Trophoblast cell (in vitro differentiated cells and primary cell): ENCODE results near the gene KIF6.

Source experiments
- DNase-seq, 2 donors: peaks; one replicate each; pipeline ENCODE4 v3.0.0-alpha.2; 2016
- H2AFZ ChIP-seq: 2 replicates; pipeline ENCODE4 v1.6.1; 2013; ENCODE audit warnings: low read length, moderate library complexity, mild to moderate bottlenecking; ENCODE audit not compliant: insufficient read depth, poor library complexity
- H2AK5ac ChIP-seq: 2 replicates; pipeline ENCODE4 v1.6.1; 2013; ENCODE audit warnings: mild to moderate bottlenecking, low read length
- H2BK120ac ChIP-seq: 2 replicates; pipeline ENCODE4 v1.6.1; 2013; ENCODE audit warnings: low read length, mild to moderate bottlenecking, moderate library complexity; ENCODE audit not compliant: insufficient read depth, poor library complexity
- H2BK12ac ChIP-seq: 2 replicates; pipeline ENCODE4 v1.6.1; 2013; ENCODE audit warnings: mild to moderate bottlenecking, low read length, moderate library complexity
- H2BK5ac ChIP-seq: 2 replicates; pipeline ENCODE4 v1.6.1; 2013; ENCODE audit warnings: low read length, low read depth, moderate library complexity, mild to moderate bottlenecking; ENCODE audit not compliant: poor library complexity
- H3K14ac ChIP-seq: 2 replicates; pipeline ENCODE4 v1.6.1; 2013; ENCODE audit warnings: mild to moderate bottlenecking, low read length
- H3K18ac ChIP-seq: 2 replicates; pipeline ENCODE4 v1.6.1; 2013; ENCODE audit warnings: mild to moderate bottlenecking, low read length
- H3K23ac ChIP-seq: 2 replicates; pipeline ENCODE4 v1.6.1; 2013; ENCODE audit warnings: low read length
- H3K27ac ChIP-seq: 2 replicates; pipeline ENCODE4 v1.5.1; 2013; ENCODE audit warnings: low read depth, mild to moderate bottlenecking, inconsistent platforms, low read length, moderate library complexity
- H3K27me3 ChIP-seq: 2 replicates; pipeline ENCODE4 v1.6.1; 2013; ENCODE audit warnings: inconsistent platforms, mild to moderate bottlenecking, low read length, moderate library complexity; ENCODE audit not compliant: insufficient read depth
- H3K36me3 ChIP-seq, 2 experiments: 1 replicate in 1 of 2; 2 replicates in 1 of 2; pipeline ENCODE4 v1.6.1; 2013; ENCODE audit warnings: low read length in 2 of 2, mild to moderate bottlenecking in 2 of 2, moderate library complexity in 1 of 2; ENCODE audit not compliant: insufficient read depth in 2 of 2, control insufficient read depth in 1 of 2
- H3K4ac ChIP-seq: 2 replicates; pipeline ENCODE4 v1.6.1; 2013; ENCODE audit warnings: low read depth, mild to moderate bottlenecking, low read length, moderate library complexity
- H3K4me1 ChIP-seq, 2 experiments: 1 replicate in 1 of 2; 2 replicates in 1 of 2; pipeline ENCODE4 v1.6.1; 2013; ENCODE audit warnings: low read length in 2 of 2, mild to moderate bottlenecking in 2 of 2, moderate library complexity in 1 of 2; ENCODE audit not compliant: insufficient read depth in 2 of 2, control insufficient read depth in 1 of 2
- H3K4me2 ChIP-seq: 2 replicates; pipeline ENCODE4 v1.6.1; 2013; ENCODE audit warnings: inconsistent platforms, mild to moderate bottlenecking, low read length, moderate library complexity
- H3K4me3 ChIP-seq: 2 replicates; pipeline ENCODE4 v1.5.1; 2013; ENCODE audit warnings: mild to moderate bottlenecking, low read depth, low read length, inconsistent platforms
- H3K79me1 ChIP-seq: one replicate; pipeline ENCODE4 v1.6.1; 2013; ENCODE audit warnings: low read length
- H3K79me2 ChIP-seq: 2 replicates; pipeline ENCODE4 v1.6.1; 2013; ENCODE audit warnings: low read length, mild to moderate bottlenecking; ENCODE audit not compliant: control insufficient read depth, insufficient read depth, poor library complexity
- H3K9ac ChIP-seq: 2 replicates; pipeline ENCODE4 v1.6.1; 2013; ENCODE audit warnings: mild to moderate bottlenecking, low read length
- H3K9me3 ChIP-seq: 2 replicates; pipeline ENCODE4 v1.6.1; 2013; ENCODE audit warnings: low read depth, mild to moderate bottlenecking, control low read depth, inconsistent platforms, low read length; ENCODE audit not compliant: insufficient read depth
- H4K12ac ChIP-seq: 2 replicates; pipeline ENCODE4 v1.6.1; 2013; ENCODE audit warnings: low read depth, mild to moderate bottlenecking, low read length, moderate library complexity
- H4K8ac ChIP-seq: 2 replicates; pipeline ENCODE4 v1.6.1; 2013; ENCODE audit warnings: low read depth, mild to moderate bottlenecking, low read length, moderate library complexity
- H4K91ac ChIP-seq: one replicate; pipeline ENCODE4 v1.6.1; 2013; ENCODE audit warnings: low read depth, mild to moderate bottlenecking, low read length, moderate library complexity
- WGBS: extraction: QIAGEN DNeasy Blood & Tissue Kit; methylation state at CpG from one replicate; pipeline ENCODE4 v1.1.7; 2013; ENCODE audit warnings: missing lambda C conversion rate; ENCODE audit not compliant: insufficient read length, insufficient coverage; ENCODE audit errors: extremely low coverage; 5-methylcytosine and 5-hydroxymethylcytosine counted together

KIF6 gene

GRCh38 chr6:39411465-39411864, 313.7 kb downstream of the KIF6 start:
- Histone ChIP-seq H3K14ac (no peak overlapping the region), H2BK12ac (no peak overlapping the region), H2BK120ac (no peak overlapping the region), H3K27me3 (no peaks in the 10 kb centered on the region), H3K4me1 (peaks cover 3 to 5% of the 10 kb centered on the region in 2 experiments), H3K36me3 (no peaks in the 10 kb centered on the region), H3K23ac (no peak overlapping the region), H3K9me3 (peaks cover 2% of the 10 kb centered on the region), H3K4ac (no peak overlapping the region), H3K27ac (no peak overlapping the region), H2AK5ac (no peak overlapping the region), H3K79me1 (peaks cover 7% of the 10 kb centered on the region), H2BK5ac (no peak overlapping the region), H4K91ac (no peak overlapping the region), H3K4me3 (no peak overlapping the region), H2AFZ (no peak overlapping the region), H3K79me2 (no peaks in the 10 kb centered on the region), H3K4me2 (no peak overlapping the region), H4K12ac (no peak overlapping the region), H4K8ac (no peak overlapping the region), H3K18ac (no peak overlapping the region), H3K9ac (no peak overlapping the region)
- DNase-seq: no peak
- no CpG with 5 or more reads among the region's 1 CpG for WGBS

GRCh38 chr6:39411001-39411400, 314.2 kb downstream of the KIF6 start:
- H3K4me1 ChIP-seq: peaks cover 1 to 2% of the 10 kb centered on the region in 2 experiments
- no peak overlapping the region for H3K27ac ChIP-seq
- no peak overlapping the region for H2BK12ac ChIP-seq
- H3K4me3 ChIP-seq: no peak overlapping the region
- no peak for DNase-seq
- H3K23ac ChIP-seq: no peak overlapping the region
- H3K27me3 ChIP-seq: no peaks in the 10 kb centered on the region
- no peak overlapping the region for H2AFZ ChIP-seq
- H3K4me2 ChIP-seq: no peak overlapping the region
- H2AK5ac ChIP-seq: no peak overlapping the region
- no peak overlapping the region for H3K18ac ChIP-seq
- H3K4ac ChIP-seq: no peak overlapping the region
- WGBS: no CpG with 5 or more reads among the region's 4 CpGs
- peaks cover 5% of the 10 kb centered on the region for H3K79me1 ChIP-seq
- no peak overlapping the region for H2BK120ac ChIP-seq
- H3K9ac ChIP-seq: no peak overlapping the region
- no peak overlapping the region for H4K8ac ChIP-seq
- no peak overlapping the region for H4K91ac ChIP-seq
- H4K12ac ChIP-seq: no peak overlapping the region
- no peaks in the 10 kb centered on the region for H3K36me3 ChIP-seq
- no peaks in the 10 kb centered on the region for H3K79me2 ChIP-seq
- H2BK5ac ChIP-seq: no peak overlapping the region
- H3K14ac ChIP-seq: no peak overlapping the region
- peaks cover 2% of the 10 kb centered on the region for H3K9me3 ChIP-seq

GRCh38 chr6:39409889-39410288, 315.3 kb downstream of the KIF6 start:
- no peaks in the 10 kb centered on the region for H3K79me2 ChIP-seq
- no peak overlapping the region for H3K4ac ChIP-seq
- H3K27me3 ChIP-seq: no peaks in the 10 kb centered on the region
- no CpG with 5 or more reads among the region's 3 CpGs for WGBS
- H2BK120ac ChIP-seq: no peak overlapping the region
- no peak for DNase-seq
- H3K14ac ChIP-seq: no peak overlapping the region
- H3K4me2 ChIP-seq: no peak overlapping the region
- no peak overlapping the region for H3K9ac ChIP-seq
- H2AK5ac ChIP-seq: no peak overlapping the region
- peaks cover 2% of the 10 kb centered on the region for H3K9me3 ChIP-seq
- no peak overlapping the region for H3K4me3 ChIP-seq
- H3K36me3 ChIP-seq: no peaks in the 10 kb centered on the region
- no peak overlapping the region for H4K12ac ChIP-seq
- H3K18ac ChIP-seq: no peak overlapping the region
- H3K4me1 ChIP-seq: no peaks in the 10 kb centered on the region
- no peak overlapping the region for H2AFZ ChIP-seq
- no peak overlapping the region for H2BK12ac ChIP-seq
- no peak overlapping the region for H4K91ac ChIP-seq
- H2BK5ac ChIP-seq: no peak overlapping the region
- no peak overlapping the region for H3K23ac ChIP-seq
- no peak overlapping the region for H4K8ac ChIP-seq
- peaks cover 2% of the 10 kb centered on the region for H3K79me1 ChIP-seq
- H3K27ac ChIP-seq: no peak overlapping the region

GRCh38 chr6:39407446-39407993, 317.7 kb downstream of the KIF6 start:
- no peaks in the 10 kb centered on the region for H3K36me3 ChIP-seq
- no CpG with 5 or more reads among the region's 1 CpG for WGBS
- H3K18ac ChIP-seq: no peak overlapping the region
- no peaks in the 10 kb centered on the region for H3K27me3 ChIP-seq
- H4K8ac ChIP-seq: no peak overlapping the region
- H3K23ac ChIP-seq: no peak overlapping the region
- H2AK5ac ChIP-seq: no peak overlapping the region
- H4K12ac ChIP-seq: no peak overlapping the region
- H3K79me2 ChIP-seq: no peaks in the 10 kb centered on the region
- H2BK120ac ChIP-seq: no peak overlapping the region
- no peak overlapping the region for H2BK5ac ChIP-seq
- no peak overlapping the region for H3K14ac ChIP-seq
- no peaks in the 10 kb centered on the region for H3K9me3 ChIP-seq
- no peak overlapping the region for H3K9ac ChIP-seq
- no peaks in the 10 kb centered on the region for H3K4me1 ChIP-seq
- H3K4me3 ChIP-seq: no peak overlapping the region
- no peak overlapping the region for H3K27ac ChIP-seq
- no peak for DNase-seq
- no peak overlapping the region for H2BK12ac ChIP-seq
- H3K4me2 ChIP-seq: no peak overlapping the region
- H2AFZ ChIP-seq: no peak overlapping the region
- H3K4ac ChIP-seq: no peak overlapping the region
- no peak overlapping the region for H4K91ac ChIP-seq
- peaks cover 2% of the 10 kb centered on the region for H3K79me1 ChIP-seq
